Activated gamma-delta T cell treated with Interleukin-2 at 50 U/mL for 16 hours (primary cell): ENCODE results near the gene EGLN2.
"Not testable (repeated sequence)": the region's sequence is repeated elsewhere in the genome, so short reads cannot be mapped to it uniquely, and the experiment has no call there.

ENCODE experiments used
- DNase-seq: peaks from one replicate; pipeline ENCODE4 v3.0.0-alpha.2; 2020

EGLN2 gene

DNA sequence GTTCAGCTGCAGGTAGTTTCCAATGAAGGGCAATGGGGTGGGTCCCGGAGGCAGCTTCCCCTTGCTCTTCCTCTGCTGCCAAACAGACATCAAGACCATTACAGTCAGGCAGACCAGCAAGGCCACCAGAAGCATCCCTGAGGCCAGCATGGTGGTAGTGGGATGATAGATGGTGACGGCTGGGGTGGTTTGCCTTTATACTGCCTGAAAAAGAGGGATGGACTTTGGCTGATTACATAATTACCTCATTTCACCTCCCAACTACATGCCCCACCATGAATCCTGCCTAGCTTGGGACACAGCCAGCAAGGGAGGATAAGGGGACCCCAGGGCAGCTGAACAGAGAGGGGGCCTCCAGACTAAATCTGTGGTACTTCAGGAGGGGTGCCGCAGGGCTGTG lies 51.3 kb downstream of the EGLN2 start, which contains the start of gene CYP2A6:
Gene CYP2A6 (minus strand): TSS at position 171 of the 400 bp plus-strand sequence. CDS start 21 bp downstream, at position 150.
- DNase-seq = not testable (repeated sequence)

GRCh38 chr19:40852467-40853152 lies 53.6 kb downstream of the EGLN2 start:
- not testable (repeated sequence) for DNase-seq
